Sciatic nerve (tissue), 2 donors: ENCODE measurements around the gene PTPRA. TPM values are rescaled to one million over a fixed set of nuclear protein-coding genes. Genes with fewer than 3 reads are reported as not detected.
"Not testable (repeated sequence)": the region's sequence is repeated elsewhere in the genome, so short reads cannot be mapped to it uniquely, and the experiment has no call there.

ENCODE experiments used
- ATAC-seq: fragments of 200-7000 bp; cut with Tn5 transposase; one replicate; pipeline ENCODE4 v1.9.1; 2020; ENCODE audit warnings: mild to moderate bottlenecking, moderate library complexity
- DNase-seq: peaks from one replicate; pipeline ENCODE4 v3.0.0-alpha.2; 2020; ENCODE audit warnings: low spot score
- intact Hi-C: fragments of 100-400 bp; cut with DNase I; formaldehyde crosslinking; loops from one replicate; pipeline ENCODE4 v1.14.2; 2022
- total RNA-seq: library from RNA; stranded (reverse); fragmentation: NEBNext Ultra II Directional; extraction: Animal tissue kit (Norgen Biotek cat#: 25700); gene quantifications from one replicate; pipeline ENCODE4 v1.2.1, GENCODE V29; 2021
- donor health status: DM: no; HTN: no; CAD: no.
- donor health status: DM: no; HTN: no; CAD: no.

Gene PTPRA
- total RNA-seq: 81.7 TPM

- peak; percentile 95 for DNase-seq
- ATAC-seq: peak; percentile 95
- intact Hi-C loops: no loop called here
Observed at GRCh38 chr20:2873010-2873746, at the start of gene PTPRA. TSS of gene PTPRA (plus strand) at chr20:2873481. CDS start at chr20:2964278, 90,797 bp downstream.

DNA sequence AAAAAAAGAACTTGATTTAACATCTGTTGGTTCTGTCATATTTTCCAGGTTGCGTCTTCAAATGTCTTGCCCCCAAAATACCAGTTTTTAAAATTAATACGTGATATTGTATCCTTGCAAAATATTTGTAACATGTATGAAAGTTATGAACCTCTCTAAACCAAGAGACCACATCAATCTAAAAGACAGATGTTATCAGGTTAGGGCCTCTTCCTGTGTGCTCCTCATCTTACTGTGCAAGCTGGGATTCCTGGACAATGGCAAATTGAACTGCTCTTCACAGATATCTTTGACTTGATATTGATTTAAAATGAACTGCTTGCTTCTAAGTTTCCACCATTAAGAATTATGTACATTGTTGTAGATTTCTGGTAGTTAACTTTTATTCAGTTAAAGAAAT is 47.5 kb upstream of the PTPRA start:
- intact Hi-C loops: no loop called here
- DNase-seq (no peak), ATAC-seq (no peak)

GRCh38 chr20:2826655-2827054 is 46.6 kb upstream of the PTPRA start:
- ATAC-seq (no peak), DNase-seq (no peak)
- intact Hi-C loops: no loop called here

DNA sequence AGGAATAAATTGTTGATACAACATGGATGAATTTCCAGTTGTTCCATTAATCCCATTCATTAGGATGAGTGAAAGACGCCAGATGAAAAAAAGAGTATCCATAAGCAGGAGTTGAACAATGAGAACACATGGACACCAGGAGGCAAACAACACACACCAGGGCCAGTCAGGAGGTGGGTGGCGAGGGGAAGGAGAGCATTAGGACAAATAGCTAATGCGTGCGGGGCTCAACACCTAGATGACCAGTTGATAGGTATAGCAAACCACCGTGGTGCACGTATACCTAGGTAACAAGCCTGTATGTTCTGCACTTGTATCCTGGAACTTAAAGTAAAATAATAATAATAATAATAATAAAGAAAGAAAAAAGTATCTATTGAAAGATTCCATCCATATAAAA is 43.9 kb upstream of the PTPRA start:
- intact Hi-C loops: no loop called here
- DNase-seq (no peak), ATAC-seq (no peak)

GRCh38 chr20:2831206-2831605 is 42.1 kb upstream of the PTPRA start:
- ATAC-seq, DNase-seq, intact Hi-C loops: not testable (repeated sequence)

GRCh38 chr20:2833761-2834160 is 39.5 kb upstream of the PTPRA start:
- intact Hi-C loops: no loop called here
- DNase-seq (no peak), ATAC-seq (no peak)

DNA sequence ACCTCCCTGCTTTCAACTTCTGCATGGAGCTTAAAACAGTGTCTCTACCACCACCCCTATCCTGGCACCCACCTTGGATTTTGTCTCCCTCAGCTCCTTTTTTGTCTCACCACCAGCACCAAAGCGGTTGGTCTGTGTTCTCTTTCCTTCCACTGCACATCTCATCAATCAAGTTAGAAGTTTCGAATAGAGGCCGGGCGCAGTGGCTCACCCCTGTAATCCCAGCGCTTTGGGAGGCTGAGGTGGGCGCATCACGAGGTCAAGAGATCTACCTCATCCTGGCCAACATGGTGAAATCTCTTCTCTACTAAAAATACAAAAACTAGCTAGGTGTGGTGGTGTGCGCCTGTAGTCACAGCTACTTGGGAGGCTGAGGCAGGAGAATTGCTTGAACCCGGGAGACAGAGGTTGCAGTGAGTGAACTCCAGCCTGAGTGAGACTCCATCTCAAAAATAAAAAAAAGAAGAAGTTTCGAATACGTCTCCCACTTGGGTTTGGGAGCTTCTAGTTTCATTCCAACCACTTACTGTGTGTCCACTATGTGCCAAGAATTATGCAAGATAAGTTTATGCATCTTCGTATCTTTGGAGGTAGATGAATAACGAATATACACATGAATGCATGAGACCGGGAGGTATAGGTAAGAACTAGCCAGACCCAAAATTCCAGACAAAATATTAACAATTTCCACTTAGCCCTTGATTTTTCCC is 38.7 kb upstream of the PTPRA start:
- intact Hi-C loops: no loop called here
- DNase-seq (no peak), ATAC-seq (no peak)

- intact Hi-C loops: no loop called here
- no peak for ATAC-seq
- no peak for DNase-seq
Observed at GRCh38 chr20:2835331-2835796, 37.9 kb upstream of the PTPRA start.

- intact Hi-C loops: no loop called here
- DNase-seq: no peak
- no peak for ATAC-seq
Observed at GRCh38 chr20:2836035-2836434, 37.2 kb upstream of the PTPRA start.

- no peak for ATAC-seq
- DNase-seq: no peak
- intact Hi-C loops: no loop called here
Observed at GRCh38 chr20:2837221-2837960, 35.9 kb upstream of the PTPRA start.

DNA sequence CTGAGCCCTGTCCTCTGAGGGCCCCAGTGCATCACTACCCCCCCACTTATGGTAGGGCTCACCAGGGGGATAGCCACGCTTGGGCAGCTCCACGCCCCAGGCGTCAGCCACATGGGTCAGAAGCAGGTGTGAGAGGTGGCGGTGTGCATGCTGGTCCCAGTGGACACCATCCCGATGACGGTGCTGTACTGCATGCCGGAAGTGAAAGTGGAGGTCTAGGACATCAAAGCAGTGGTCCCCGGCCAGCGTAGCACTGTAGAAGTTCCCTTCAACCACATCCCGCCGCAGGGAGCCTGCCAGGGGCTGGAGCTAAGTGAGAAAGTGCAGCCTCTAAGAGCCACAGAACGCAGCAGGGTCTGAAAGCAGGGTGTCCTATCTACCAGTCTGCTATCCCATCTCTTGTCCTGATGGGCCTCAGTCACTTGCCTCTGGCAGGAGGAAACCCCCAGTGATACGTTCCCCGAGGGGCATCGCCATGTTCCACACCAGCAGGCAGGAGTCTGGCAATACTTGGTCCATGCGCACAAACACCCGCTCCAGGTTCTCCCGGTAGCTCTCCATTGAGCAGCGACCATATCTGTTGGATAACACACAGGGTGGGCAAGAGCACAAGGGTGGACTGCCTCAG is 35.0 kb upstream of the PTPRA start:
- ATAC-seq (no peak), DNase-seq (no peak)
- intact Hi-C loops: no loop called here

DNA sequence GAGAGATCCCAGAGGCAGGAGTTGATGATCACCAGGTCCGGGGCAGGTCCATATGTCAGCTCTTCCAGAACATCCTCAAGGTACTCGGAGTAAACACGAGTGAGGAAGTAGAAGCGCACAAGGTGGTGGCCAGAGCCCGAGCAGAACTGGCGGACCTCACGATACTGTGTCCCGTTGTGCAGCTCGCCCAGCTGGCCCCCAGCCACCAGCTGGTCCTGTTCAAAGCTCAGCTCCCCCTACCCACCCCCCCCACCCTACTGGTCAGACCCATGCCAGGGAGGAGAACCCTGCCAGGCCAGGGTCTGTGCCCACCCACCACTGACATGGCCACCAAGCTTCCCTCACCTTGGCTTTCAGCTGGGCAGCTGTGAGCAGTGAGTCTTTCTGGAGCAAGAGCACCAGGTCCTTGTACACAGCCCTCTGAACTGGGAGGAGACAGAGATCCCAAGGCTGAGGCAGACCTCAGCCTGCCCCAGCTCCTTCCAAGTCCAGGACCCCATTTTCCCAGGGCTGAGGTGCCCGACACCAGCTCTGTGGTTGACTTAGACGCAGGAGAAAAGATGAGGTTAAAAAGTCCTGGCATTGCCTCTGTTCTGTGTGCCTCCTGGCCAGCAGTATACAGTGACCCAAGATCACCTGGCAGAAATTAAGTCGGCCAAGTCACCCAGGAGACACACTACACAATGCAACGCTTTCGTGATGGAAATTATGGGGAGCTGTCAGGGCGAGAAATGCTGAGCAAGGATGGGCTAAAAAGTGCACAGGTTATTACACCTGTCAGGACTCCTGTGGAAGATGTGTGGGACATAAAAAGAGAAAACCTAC is 34.2 kb upstream of the PTPRA start:
- ATAC-seq: no peak
- no peak for DNase-seq
- intact Hi-C loops: no loop called here

DNA sequence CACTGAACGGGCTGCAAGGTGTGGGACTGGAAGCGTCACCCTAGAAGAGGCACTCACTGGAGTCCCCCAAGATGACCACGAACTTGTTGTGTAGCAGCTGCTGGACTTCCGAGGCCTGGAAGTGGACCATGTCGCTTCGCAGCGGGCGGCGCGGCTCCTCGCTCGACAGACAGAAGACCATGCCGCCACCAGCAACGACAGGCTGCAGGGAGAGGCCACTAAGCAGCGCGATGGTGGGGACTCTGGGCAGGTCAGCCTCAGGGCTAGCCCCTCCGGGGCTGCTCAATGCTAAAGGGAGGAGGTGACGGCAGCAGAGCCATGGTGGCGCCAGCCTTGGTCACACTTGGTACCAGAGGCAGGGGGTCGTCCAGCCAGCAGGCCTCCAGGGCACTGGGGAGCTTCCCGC is 33.5 kb upstream of the PTPRA start:
- no peak for DNase-seq
- intact Hi-C loops: no loop called here
- no peak for ATAC-seq

DNA sequence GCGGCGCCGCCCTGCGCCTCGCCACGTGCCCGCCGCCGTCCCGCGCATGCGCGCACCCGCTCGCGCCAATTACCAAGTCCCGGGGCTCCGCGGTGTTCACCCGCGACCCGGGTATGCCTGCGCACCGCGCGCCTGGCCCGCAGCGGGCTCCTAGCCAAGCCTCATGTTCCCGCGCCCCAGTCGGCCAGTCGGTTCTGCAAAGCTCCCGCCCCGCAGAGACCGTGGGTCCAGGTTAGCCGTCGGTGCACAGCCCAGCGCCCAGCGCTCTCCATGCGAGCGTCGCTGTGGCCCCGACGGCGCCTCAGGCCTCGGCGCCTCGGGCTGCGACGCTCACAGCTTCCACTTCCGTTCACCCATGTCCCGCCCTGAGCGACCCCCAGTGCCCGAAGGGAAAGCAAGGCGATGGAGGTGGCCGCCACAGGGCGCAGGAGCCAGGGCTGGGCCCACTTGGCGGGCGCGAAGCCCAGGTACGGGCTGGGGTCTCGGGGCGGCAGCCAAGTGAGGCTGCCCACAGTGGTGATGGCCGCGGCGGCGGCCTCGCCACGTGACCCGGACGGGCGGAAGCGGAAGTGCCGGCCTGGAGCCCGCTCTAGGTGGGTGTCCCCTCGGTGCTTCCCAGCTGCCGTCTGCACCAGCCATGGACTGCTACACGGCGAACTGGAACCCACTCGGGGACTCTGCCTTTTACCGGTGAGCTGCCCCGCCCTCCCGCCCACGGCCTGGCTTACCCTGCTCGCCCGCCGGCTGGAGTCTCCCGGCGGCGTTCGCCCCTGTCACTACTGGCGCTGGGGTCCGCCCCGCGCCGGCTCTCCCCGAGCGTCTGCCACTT is 32.9 kb upstream of the PTPRA start, which contains the start of the genes PCED1A and VPS16:
TSS of gene PCED1A (minus strand) at position 518 of the 829 bp plus-strand sequence. CDS start 743 bp downstream, outside the sequence.
TSS of gene VPS16 (plus strand) at position 608 of the 829 bp plus-strand sequence. CDS start at position 638, 30 bp downstream.
- ATAC-seq (peak; percentile 98), DNase-seq (peak; percentile 93)
- intact Hi-C loops: no loop called here

- intact Hi-C loops: no loop called here
- ATAC-seq (peak; percentile 64), DNase-seq (peak; percentile 82)
Observed at GRCh38 chr20:2840967-2841531, 32.2 kb upstream of the PTPRA start.

GRCh38 chr20:2845607-2846006 is 27.7 kb upstream of the PTPRA start:
- ATAC-seq: no peak

DNA sequence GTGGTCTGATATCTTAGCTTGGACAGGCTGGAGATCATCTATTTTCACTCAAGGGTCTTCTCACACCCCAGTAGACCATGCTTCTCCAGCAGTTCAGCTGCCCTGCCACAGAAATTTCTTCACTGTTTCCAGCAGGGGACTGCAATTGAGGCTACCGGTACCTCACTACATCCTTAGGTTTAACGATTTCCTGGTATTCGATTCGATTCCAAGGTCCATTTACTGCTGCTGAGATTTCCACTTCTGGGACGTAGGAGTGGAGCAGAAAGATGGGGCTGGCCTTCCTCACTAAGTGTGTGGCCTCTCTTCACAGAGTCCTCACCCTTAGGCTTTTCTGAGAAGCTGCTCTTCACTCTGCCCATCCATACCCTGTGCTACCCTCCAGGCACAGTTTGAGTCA is 26.6 kb upstream of the PTPRA start:
- intact Hi-C loops: no loop called here
- DNase-seq: no peak

More at GRCh38 chr20:2845607-2846006, 27.7 kb upstream of the PTPRA start:
- no peak for DNase-seq
- intact Hi-C loops: no loop called here

More for the DNA sequence above, 26.6 kb upstream of the PTPRA start:
- no peak for ATAC-seq
